Liver (tissue), 9 donors: ENCODE measurements around the gene HCFC1. TPM values are rescaled to one million over a fixed set of nuclear protein-coding genes. Genes with fewer than 3 reads are reported as not detected.

Experiments
- DNase-seq: peaks from one replicate; pipeline ENCODE4 v3.0.0-alpha.2; 2017; ENCODE audit warnings: low spot score
- H3K27ac ChIP-seq, 2 donors: one replicate each; pipeline ENCODE4 v1.7.0; 2013; ENCODE audit warnings: inconsistent platforms in 2 of 2, low read length in 2 of 2, control low read depth in 1 of 2, low read depth in 1 of 2, mild to moderate bottlenecking in 1 of 2
- H3K27me3 ChIP-seq, 4 donors: one replicate each; pipeline versions ENCODE4 v1.6.1 to v1.7.0; 2013; ENCODE audit warnings: low read length in 3 of 4, inconsistent platforms in 1 of 4, mild to moderate bottlenecking in 1 of 4, moderate library complexity in 1 of 4; ENCODE audit not compliant: control insufficient read depth in 4 of 4, insufficient read depth in 4 of 4
- H3K36me3 ChIP-seq, 4 donors: one replicate each; pipeline versions ENCODE4 v1.6.1 to v1.7.0; 2013; ENCODE audit warnings: low read length in 3 of 4, mild to moderate bottlenecking in 3 of 4, low read depth in 1 of 4, moderate library complexity in 1 of 4; ENCODE audit not compliant: control insufficient read depth in 4 of 4, insufficient read depth in 3 of 4
- H3K4me1 ChIP-seq, 4 donors: one replicate each; pipeline versions ENCODE4 v1.6.1 to v1.7.0; 2013; ENCODE audit warnings: low read length in 3 of 4, mild to moderate bottlenecking in 3 of 4, moderate library complexity in 1 of 4; ENCODE audit not compliant: control insufficient read depth in 4 of 4, insufficient read depth in 4 of 4
- H3K4me3 ChIP-seq, 3 donors: one replicate each; pipeline versions ENCODE4 v1.6.1 to v1.7.0; 2013; ENCODE audit warnings: low read length in 3 of 3, control low read depth in 1 of 3, low read depth in 1 of 3, mild to moderate bottlenecking in 1 of 3
- H3K9ac ChIP-seq, 2 donors: one replicate each; pipeline ENCODE4 v1.7.0; 2013; ENCODE audit warnings: low read length in 2 of 2, mild to moderate bottlenecking in 2 of 2, moderate library complexity in 2 of 2, control low read depth in 1 of 2, low read depth in 1 of 2
- H3K9me3 ChIP-seq, 4 donors: one replicate each; pipeline versions ENCODE4 v1.6.1 to v1.7.0; 2013; ENCODE audit warnings: low read length in 3 of 4; ENCODE audit not compliant: control insufficient read depth in 4 of 4
- FOXA1 ChIP-seq: IDR thresholded peaks from 2 replicates; pipeline ENCODE4 v1.6.1; 2016; ENCODE audit warnings: antibody characterized with exemption
- FOXA2 ChIP-seq: IDR thresholded peaks from 2 replicates; pipeline ENCODE4 v1.6.1; 2016; ENCODE audit warnings: antibody characterized with exemption
- GABPA ChIP-seq, 2 donors: IDR thresholded peaks in 1 of 2; conservative IDR thresholded peaks in 1 of 2; 2 replicates each; pipeline ENCODE4 v1.6.1; 2016; ENCODE audit warnings: antibody characterized with exemption in 2 of 2, mild to moderate bottlenecking in 1 of 2, moderate library complexity in 1 of 2
- HNF4A ChIP-seq, 2 donors: conservative IDR thresholded peaks; 2 replicates each; pipeline ENCODE4 v1.6.1; 2016; ENCODE audit warnings: antibody characterized with exemption in 2 of 2, mild to moderate bottlenecking in 2 of 2
- HNF4G ChIP-seq: IDR thresholded peaks from 2 replicates; pipeline ENCODE4 v1.6.1; 2016; ENCODE audit warnings: antibody characterized with exemption
- NR2F2 ChIP-seq: IDR thresholded peaks from 2 replicates; pipeline ENCODE4 v1.6.1; 2016; ENCODE audit warnings: antibody characterized with exemption
- RXRA ChIP-seq, 2 donors: IDR thresholded peaks; 2 replicates each; pipeline ENCODE4 v1.6.1; 2017 to 2018; ENCODE audit warnings: antibody characterized with exemption in 2 of 2, mild to moderate bottlenecking in 1 of 2
- SP1 ChIP-seq: IDR thresholded peaks from 2 replicates; pipeline ENCODE4 v1.6.1; 2018; ENCODE audit warnings: antibody characterized with exemption, mild to moderate bottlenecking
- YY1 ChIP-seq: IDR thresholded peaks from 2 replicates; pipeline ENCODE4 v1.6.1; 2016; ENCODE audit warnings: antibody characterized with exemption, mild to moderate bottlenecking
- WGBS: extraction: QIAGEN DNeasy Blood & Tissue Kit; methylation state at CpG from one replicate; pipeline ENCODE4 v1.1.7; 2013; 5-methylcytosine and 5-hydroxymethylcytosine counted together
- polyA plus RNA-seq, 2 donors: library from polyadenylated mRNA; stranded (reverse) in 1 of 2; unstranded in 1 of 2; fragments of 200-250 nt in 1 of 2; fragments of >200 nt in 1 of 2; fragmentation: Nextera tagmentation in 1 of 2; extraction: Ambion mirVana in 1 of 2; gene quantifications; one replicate each; pipeline versions ENCODE4 v1.2.1 to v1.2.3, GENCODE V29; 2013 to 2015
- total RNA-seq, 2 donors: library from RNA; depleted of rRNA; stranded (reverse); fragments of >200 nt; gene quantifications; one replicate each; pipeline ENCODE4 v1.2.3, GENCODE V29; 2014
- TF ChIP-seq, protein P1 (sequence below): IDR thresholded peaks from 2 replicates; pipeline ENCODE4 v1.6.1; 2016; ENCODE audit warnings: antibody characterized with exemption
- TF ChIP-seq, protein P2 (sequence below): IDR thresholded peaks from 2 replicates; pipeline ENCODE4 v1.6.1; 2016; ENCODE audit warnings: antibody characterized with exemption
- TF ChIP-seq, protein P3 (sequence below): IDR thresholded peaks from 2 replicates; pipeline ENCODE4 v1.6.1; 2016; ENCODE audit warnings: antibody characterized with exemption, mild to moderate bottlenecking
- TF ChIP-seq, protein P4 (sequence below): fragments of 150-350 bp; IDR thresholded peaks from 2 replicates; pipeline ENCODE4 v1.5.1; 2017; ENCODE audit warnings: improper control_type of control experiment, low read depth, low read length; ENCODE audit not compliant: missing input control
- TF ChIP-seq, protein P5 (sequence below): IDR thresholded peaks from 2 replicates; pipeline ENCODE4 v1.6.1; 2016; ENCODE audit warnings: antibody characterized with exemption
- donor health status: healthy.
- donor health status: healthy.
- donor health status: healthy.
- donor health status: healthy.
- donor health status: healthy.

Gene HCFC1
- total and polyA plus RNA-seq, 4 donors, result 7.9 to 26.9 (median 13.9) TPM

DNA sequence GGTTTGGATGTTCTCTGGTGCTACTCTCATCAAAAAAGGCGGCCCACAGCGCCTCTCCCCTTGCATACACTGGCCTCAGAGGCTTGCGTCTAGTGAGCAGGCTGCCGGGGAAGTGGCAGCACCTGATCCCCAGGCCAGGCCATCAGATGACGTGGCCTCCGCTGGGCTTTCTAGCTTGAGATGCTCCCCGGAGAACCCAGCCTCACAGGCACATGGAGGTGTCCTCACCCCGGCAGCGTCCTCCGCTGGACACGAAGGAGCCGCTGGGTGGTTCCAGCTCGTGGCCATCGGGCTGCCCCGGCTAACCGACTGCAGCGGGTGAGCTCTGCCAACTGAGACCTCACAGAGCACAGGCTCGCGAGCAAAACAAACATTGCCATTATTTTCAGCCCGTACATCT, 35.3 kb upstream of the HCFC1 start:
- Histone ChIP-seq H3K4me3 (no peak overlapping the region), H3K27ac (no peak overlapping the region), H3K36me3 (no peaks in the 10 kb centered on the region), H3K9ac (no peak overlapping the region), H3K9me3 (no peaks in the 10 kb centered on the region), H3K27me3 (no peaks in the 10 kb centered on the region), H3K4me1 (peaks cover 0 to 5% (median 1%) of the 10 kb centered on the region in 4 donors)
- TF ChIP-seq FOXA2 (no peak), YY1 (no peak)
- TF ChIP-seq, protein P1, sequence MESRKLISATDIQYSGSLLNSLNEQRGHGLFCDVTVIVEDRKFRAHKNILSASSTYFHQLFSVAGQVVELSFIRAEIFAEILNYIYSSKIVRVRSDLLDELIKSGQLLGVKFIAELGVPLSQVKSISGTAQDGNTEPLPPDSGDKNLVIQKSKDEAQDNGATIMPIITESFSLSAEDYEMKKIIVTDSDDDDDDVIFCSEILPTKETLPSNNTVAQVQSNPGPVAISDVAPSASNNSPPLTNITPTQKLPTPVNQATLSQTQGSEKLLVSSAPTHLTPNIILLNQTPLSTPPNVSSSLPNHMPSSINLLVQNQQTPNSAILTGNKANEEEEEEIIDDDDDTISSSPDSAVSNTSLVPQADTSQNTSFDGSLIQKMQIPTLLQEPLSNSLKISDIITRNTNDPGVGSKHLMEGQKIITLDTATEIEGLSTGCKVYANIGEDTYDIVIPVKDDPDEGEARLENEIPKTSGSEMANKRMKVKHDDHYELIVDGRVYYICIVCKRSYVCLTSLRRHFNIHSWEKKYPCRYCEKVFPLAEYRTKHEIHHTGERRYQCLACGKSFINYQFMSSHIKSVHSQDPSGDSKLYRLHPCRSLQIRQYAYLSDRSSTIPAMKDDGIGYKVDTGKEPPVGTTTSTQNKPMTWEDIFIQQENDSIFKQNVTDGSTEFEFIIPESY, result no peak
- TF ChIP-seq, protein P2, sequence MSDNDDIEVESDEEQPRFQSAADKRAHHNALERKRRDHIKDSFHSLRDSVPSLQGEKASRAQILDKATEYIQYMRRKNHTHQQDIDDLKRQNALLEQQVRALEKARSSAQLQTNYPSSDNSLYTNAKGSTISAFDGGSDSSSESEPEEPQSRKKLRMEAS, result no peak
- no peak for DNase-seq
- WGBS, result 97% methylated on average over 20 of the region's 20 CpGs

DNA sequence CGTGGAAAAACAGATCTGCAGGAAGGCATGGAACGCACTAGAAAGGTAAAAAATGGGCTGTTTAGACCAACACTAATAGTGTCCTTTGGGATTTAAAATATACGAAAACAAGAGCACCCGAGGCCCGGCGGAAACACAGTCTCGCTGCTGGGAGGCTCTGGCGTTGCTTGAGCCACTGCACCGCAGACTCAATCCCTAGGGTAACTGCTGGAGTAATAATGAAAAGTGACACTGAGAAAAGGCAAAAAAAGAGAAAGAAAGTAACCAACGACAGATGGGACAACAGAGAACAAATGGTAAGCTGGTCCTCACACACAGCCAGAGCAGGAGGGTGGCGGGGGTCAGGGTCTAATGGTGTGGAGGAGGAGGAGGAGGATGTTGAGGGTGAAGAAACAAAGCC, 32.7 kb upstream of the HCFC1 start:
- H3K36me3 ChIP-seq, result no peaks in the 10 kb centered on the region
- H3K4me3 ChIP-seq, result no peak overlapping the region
- H3K9ac ChIP-seq, result no peak overlapping the region
- H3K27ac ChIP-seq, result no peak overlapping the region
- WGBS, result 88% methylated on average over 11 of the region's 11 CpGs
- no peaks in the 10 kb centered on the region for H3K4me1 ChIP-seq
- no peak for DNase-seq
- TF ChIP-seq FOXA1 (no peak), RXRA (IDR thresholded peaks at IDR 0.05) (no peak), YY1 (no peak), SP1 (no peak), GABPA (IDR thresholded peaks at IDR 0.05 in 1 of 2, conservative IDR thresholded peaks at IDR 0.05 in 1 of 2) (no peak), HNF4G (no peak), NR2F2 (no peak), HNF4A (conservative IDR thresholded peaks at IDR 0.05) (no peak), FOXA2 (no peak)
- TF ChIP-seq, protein P3, sequence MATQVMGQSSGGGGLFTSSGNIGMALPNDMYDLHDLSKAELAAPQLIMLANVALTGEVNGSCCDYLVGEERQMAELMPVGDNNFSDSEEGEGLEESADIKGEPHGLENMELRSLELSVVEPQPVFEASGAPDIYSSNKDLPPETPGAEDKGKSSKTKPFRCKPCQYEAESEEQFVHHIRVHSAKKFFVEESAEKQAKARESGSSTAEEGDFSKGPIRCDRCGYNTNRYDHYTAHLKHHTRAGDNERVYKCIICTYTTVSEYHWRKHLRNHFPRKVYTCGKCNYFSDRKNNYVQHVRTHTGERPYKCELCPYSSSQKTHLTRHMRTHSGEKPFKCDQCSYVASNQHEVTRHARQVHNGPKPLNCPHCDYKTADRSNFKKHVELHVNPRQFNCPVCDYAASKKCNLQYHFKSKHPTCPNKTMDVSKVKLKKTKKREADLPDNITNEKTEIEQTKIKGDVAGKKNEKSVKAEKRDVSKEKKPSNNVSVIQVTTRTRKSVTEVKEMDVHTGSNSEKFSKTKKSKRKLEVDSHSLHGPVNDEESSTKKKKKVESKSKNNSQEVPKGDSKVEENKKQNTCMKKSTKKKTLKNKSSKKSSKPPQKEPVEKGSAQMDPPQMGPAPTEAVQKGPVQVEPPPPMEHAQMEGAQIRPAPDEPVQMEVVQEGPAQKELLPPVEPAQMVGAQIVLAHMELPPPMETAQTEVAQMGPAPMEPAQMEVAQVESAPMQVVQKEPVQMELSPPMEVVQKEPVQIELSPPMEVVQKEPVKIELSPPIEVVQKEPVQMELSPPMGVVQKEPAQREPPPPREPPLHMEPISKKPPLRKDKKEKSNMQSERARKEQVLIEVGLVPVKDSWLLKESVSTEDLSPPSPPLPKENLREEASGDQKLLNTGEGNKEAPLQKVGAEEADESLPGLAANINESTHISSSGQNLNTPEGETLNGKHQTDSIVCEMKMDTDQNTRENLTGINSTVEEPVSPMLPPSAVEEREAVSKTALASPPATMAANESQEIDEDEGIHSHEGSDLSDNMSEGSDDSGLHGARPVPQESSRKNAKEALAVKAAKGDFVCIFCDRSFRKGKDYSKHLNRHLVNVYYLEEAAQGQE, result no peak
- TF ChIP-seq, protein P4, sequence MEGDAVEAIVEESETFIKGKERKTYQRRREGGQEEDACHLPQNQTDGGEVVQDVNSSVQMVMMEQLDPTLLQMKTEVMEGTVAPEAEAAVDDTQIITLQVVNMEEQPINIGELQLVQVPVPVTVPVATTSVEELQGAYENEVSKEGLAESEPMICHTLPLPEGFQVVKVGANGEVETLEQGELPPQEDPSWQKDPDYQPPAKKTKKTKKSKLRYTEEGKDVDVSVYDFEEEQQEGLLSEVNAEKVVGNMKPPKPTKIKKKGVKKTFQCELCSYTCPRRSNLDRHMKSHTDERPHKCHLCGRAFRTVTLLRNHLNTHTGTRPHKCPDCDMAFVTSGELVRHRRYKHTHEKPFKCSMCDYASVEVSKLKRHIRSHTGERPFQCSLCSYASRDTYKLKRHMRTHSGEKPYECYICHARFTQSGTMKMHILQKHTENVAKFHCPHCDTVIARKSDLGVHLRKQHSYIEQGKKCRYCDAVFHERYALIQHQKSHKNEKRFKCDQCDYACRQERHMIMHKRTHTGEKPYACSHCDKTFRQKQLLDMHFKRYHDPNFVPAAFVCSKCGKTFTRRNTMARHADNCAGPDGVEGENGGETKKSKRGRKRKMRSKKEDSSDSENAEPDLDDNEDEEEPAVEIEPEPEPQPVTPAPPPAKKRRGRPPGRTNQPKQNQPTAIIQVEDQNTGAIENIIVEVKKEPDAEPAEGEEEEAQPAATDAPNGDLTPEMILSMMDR, result no peak
- TF ChIP-seq, protein P5, sequence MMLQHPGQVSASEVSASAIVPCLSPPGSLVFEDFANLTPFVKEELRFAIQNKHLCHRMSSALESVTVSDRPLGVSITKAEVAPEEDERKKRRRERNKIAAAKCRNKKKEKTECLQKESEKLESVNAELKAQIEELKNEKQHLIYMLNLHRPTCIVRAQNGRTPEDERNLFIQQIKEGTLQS, result no peak
- TF ChIP-seq, protein P2, result no peak
- H3K9me3 ChIP-seq, result no peaks in the 10 kb centered on the region
- no peaks in the 10 kb centered on the region for H3K27me3 ChIP-seq
